GM23338 (cell line): ENCODE data around the gene SYCN. TPM values are rescaled to one million over a fixed set of nuclear protein-coding genes. Genes with fewer than 3 reads are reported as not detected.

ENCODE experiments used
- ATAC-seq: fragments of 200-7000 bp; cut with Tn5 transposase; 3 replicates; pipeline ENCODE4 v1.9.1; 2020
- DNase-seq: peaks from one replicate; pipeline ENCODE4 v3.0.0-alpha.2; 2015; ENCODE audit warnings: low spot score
- H2AFZ ChIP-seq: fragments of 200-600 bp; sonication (generic); 2 replicates; pipeline ENCODE4 v1.8.0; 2016; ENCODE audit warnings: antibody characterized with exemption, mild to moderate bottlenecking, moderate library complexity
- H3F3A ChIP-seq: fragments of 200-600 bp; sonication (generic); replicated peaks from 2 replicates; pipeline ENCODE4 v1.8.0; 2017; ENCODE audit warnings: antibody characterized with exemption, mixed run types, low read depth
- H3K27ac ChIP-seq: fragments of 200-600 bp; sonication (generic); 2 replicates; pipeline ENCODE4 v1.6.1; 2016; ENCODE audit warnings: low read depth
- H3K27me3 ChIP-seq: fragments of 200-600 bp; sonication (generic); 2 replicates; pipeline ENCODE4 v1.8.0; 2016; ENCODE audit warnings: mild to moderate bottlenecking, mixed run types, moderate library complexity; ENCODE audit not compliant: insufficient read depth
- H3K36me3 ChIP-seq: fragments of 200-600 bp; sonication (generic); 2 replicates; pipeline ENCODE4 v1.8.0; 2016; ENCODE audit warnings: mild to moderate bottlenecking; ENCODE audit not compliant: insufficient read depth
- H3K4me1 ChIP-seq: fragments of 200-600 bp; sonication (generic); 2 replicates; pipeline ENCODE4 v1.8.0; 2016; ENCODE audit warnings: mild to moderate bottlenecking, moderate library complexity; ENCODE audit not compliant: insufficient read depth
- H3K4me2 ChIP-seq: fragments of 200-600 bp; sonication (generic); 2 replicates; pipeline ENCODE4 v1.7.1; 2017; ENCODE audit warnings: mixed run types
- H3K4me3 ChIP-seq: fragments of 200-600 bp; sonication (generic); 2 replicates; pipeline ENCODE4 v1.6.1; 2016; ENCODE audit warnings: mixed run types
- H3K79me2 ChIP-seq: fragments of 200-600 bp; sonication (generic); replicated peaks from 2 replicates; pipeline ENCODE4 v1.8.0; 2017; ENCODE audit warnings: mild to moderate bottlenecking; ENCODE audit not compliant: insufficient read depth
- H3K9me2 ChIP-seq: fragments of 200-600 bp; sonication (generic); 2 replicates; pipeline ENCODE4 v1.8.0; 2017; ENCODE audit not compliant: insufficient read depth
- H4K20me1 ChIP-seq: fragments of 200-600 bp; sonication (generic); replicated peaks from 2 replicates; pipeline ENCODE4 v1.8.0; 2017; ENCODE audit warnings: mild to moderate bottlenecking; ENCODE audit not compliant: insufficient read depth
- H3K27ac Mint-ChIP-seq: 2 replicates; pipeline ENCODE4 v1.8.0; 2020; ENCODE audit warnings: inconsistent platforms, mild to moderate bottlenecking, moderate library complexity, mixed read lengths
- H3K27me3 Mint-ChIP-seq: 3 replicates; pipeline ENCODE4 v1.8.0; 2022; ENCODE audit warnings: low read depth, mild to moderate bottlenecking, moderate library complexity, mixed read lengths, inconsistent platforms; ENCODE audit not compliant: insufficient read depth, poor library complexity
- H3K36me3 Mint-ChIP-seq: 3 replicates; pipeline ENCODE4 v1.8.0; 2021; ENCODE audit warnings: low read depth, mild to moderate bottlenecking, inconsistent platforms, moderate library complexity, mixed read lengths
- H3K4me1 Mint-ChIP-seq: 3 replicates; pipeline ENCODE4 v1.8.0; 2020; ENCODE audit warnings: mild to moderate bottlenecking, inconsistent platforms, mixed read lengths
- H3K4me3 Mint-ChIP-seq: 3 replicates; pipeline ENCODE4 v1.8.0; 2021; ENCODE audit warnings: moderate library complexity, mild to moderate bottlenecking, inconsistent platforms, mixed read lengths
- H3K9me3 Mint-ChIP-seq: 3 replicates; pipeline ENCODE4 v1.8.0; 2020; ENCODE audit warnings: moderate library complexity, mild to moderate bottlenecking, inconsistent platforms, mixed read lengths
- EZH2 ChIP-seq: fragments of 200-600 bp; sonication (generic); IDR thresholded peaks from one replicate; pipeline ENCODE4 v1.8.0; 2017; ENCODE audit warnings: antibody characterized with exemption, mild to moderate bottlenecking, low read depth; ENCODE audit not compliant: unreplicated experiment
- NANOG ChIP-seq: IDR thresholded peaks from 2 replicates; pipeline ENCODE4 v1.6.1; 2016; ENCODE audit warnings: antibody characterized with exemption, borderline replicate concordance
- POLR2AphosphoS5 ChIP-seq: IDR thresholded peaks from 2 replicates; pipeline ENCODE4 v1.6.1; 2016; ENCODE audit warnings: antibody characterized with exemption, low read depth
- REST ChIP-seq: IDR thresholded peaks from one replicate; pipeline ENCODE4 v1.6.1; 2018; ENCODE audit warnings: antibody characterized with exemption; ENCODE audit not compliant: unreplicated experiment
- STAT1 ChIP-seq: IDR thresholded peaks from one replicate; pipeline ENCODE4 v1.6.1; 2016; ENCODE audit warnings: antibody characterized with exemption; ENCODE audit not compliant: unreplicated experiment
- polyA plus RNA-seq: library from polyadenylated mRNA; unstranded; fragments of >200 nt; fragmentation: Nextera tagmentation; extraction: Ambion mirVana; gene quantifications from 2 replicates; pipeline ENCODE4 v1.2.1, GENCODE V29; 2016
- total RNA-seq: library from RNA; depleted of rRNA; stranded (reverse); fragments of >200 nt; shearing (Covaris generic); gene quantifications from 2 replicates; pipeline ENCODE4 v1.2.3, GENCODE V29; 2014
- TF ChIP-seq, protein P1 (sequence below), 2 experiments: fragments of 200-600 bp in 1 of 2; sonication (generic) in 1 of 2; conservative IDR thresholded peaks; 2 replicates each; pipeline versions ENCODE4 v1.5.1 to v1.6.1; 2016 to 2017; ENCODE audit warnings: antibody characterized with exemption in 2 of 2, low read depth in 2 of 2, mild to moderate bottlenecking in 2 of 2, moderate library complexity in 1 of 2

The SYCN gene
- total and polyA plus RNA-seq, 2 experiments from 2014 or later = not detected

DNA sequence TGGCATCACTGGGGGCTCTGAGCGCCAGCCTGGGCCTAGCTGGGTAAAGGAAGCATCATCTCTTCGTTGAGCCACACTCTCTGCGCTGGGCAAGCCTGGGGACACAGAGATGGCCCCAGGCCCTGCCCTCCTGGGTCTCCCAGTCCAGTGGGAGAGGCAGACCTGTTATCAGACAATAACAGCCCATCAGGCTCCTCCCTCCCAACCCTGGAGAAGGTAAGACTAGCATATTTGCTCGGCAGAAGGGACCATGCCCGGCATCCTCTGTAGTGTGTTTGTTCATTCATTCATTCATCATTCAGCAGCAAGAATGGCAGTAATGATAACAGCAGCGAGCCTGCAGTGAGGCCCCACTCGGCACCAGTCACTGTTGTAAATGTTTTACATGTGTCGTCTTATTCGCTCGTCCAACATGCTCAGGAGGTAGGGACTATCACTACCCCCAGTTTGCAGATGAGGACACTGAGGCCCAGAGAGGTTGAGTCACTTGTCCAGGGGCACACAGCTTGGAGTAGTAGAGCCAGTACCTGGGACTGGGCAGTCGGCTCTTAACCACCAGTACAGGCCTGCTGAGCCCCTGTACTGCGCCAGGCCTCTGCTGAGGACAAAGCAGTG lies 45.3 kb downstream of the SYCN start (continued):
- TF ChIP-seq REST = no peak
- TF ChIP-seq STAT1 = no peak

DNA sequence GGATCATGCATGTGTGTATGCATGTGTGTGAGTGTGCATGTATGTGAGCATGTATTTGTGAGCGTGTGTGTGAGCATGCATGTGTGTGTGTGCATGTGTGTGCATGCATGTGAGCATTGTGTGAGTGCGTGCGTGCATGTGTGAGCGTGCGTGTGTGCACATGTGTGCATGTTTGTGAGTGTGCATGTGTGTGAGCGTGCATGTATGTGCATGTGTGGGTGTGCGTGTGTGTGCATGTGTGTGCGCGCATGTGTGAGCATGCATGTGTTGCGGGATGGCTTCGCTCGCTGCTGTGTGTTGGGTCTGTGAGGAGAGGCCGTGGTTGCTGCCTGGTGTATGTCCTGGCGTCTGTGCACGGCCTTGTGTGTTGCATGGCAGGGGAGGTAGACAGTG lies 46.1 kb downstream of the SYCN start:
- Histone ChIP-seq H3K27ac (no peak overlapping the region), H3K4me1 (peaks cover 17% of the 10 kb centered on the region), H4K20me1 (peaks cover 5% of the 10 kb centered on the region; the same call in 1 of the 2 replicates), H3F3A (no peaks in the 10 kb centered on the region), H3K4me3 (no peak overlapping the region), H3K36me3 (no peaks in the 10 kb centered on the region), H3K27me3 (no peaks in the 10 kb centered on the region), H3K4me2 (no peak overlapping the region), H3K9me2 (no peaks in the 10 kb centered on the region), H2AFZ (no peak overlapping the region), H3K79me2 (peaks cover 38% of the 10 kb centered on the region)
- H3K36me3 Mint-ChIP-seq = no peaks in the 10 kb centered on the region; the same call in 1 of the 3 replicates
- H3K27me3 Mint-ChIP-seq = peaks cover 11% of the 10 kb centered on the region
- DNase-seq = no peak
- TF ChIP-seq EZH2 (no peak), NANOG (no peak), POLR2AphosphoS5 (no peak), REST (no peak)
- TF ChIP-seq, protein P1, sequence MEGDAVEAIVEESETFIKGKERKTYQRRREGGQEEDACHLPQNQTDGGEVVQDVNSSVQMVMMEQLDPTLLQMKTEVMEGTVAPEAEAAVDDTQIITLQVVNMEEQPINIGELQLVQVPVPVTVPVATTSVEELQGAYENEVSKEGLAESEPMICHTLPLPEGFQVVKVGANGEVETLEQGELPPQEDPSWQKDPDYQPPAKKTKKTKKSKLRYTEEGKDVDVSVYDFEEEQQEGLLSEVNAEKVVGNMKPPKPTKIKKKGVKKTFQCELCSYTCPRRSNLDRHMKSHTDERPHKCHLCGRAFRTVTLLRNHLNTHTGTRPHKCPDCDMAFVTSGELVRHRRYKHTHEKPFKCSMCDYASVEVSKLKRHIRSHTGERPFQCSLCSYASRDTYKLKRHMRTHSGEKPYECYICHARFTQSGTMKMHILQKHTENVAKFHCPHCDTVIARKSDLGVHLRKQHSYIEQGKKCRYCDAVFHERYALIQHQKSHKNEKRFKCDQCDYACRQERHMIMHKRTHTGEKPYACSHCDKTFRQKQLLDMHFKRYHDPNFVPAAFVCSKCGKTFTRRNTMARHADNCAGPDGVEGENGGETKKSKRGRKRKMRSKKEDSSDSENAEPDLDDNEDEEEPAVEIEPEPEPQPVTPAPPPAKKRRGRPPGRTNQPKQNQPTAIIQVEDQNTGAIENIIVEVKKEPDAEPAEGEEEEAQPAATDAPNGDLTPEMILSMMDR (conservative IDR thresholded peaks at IDR 0.05; ENCODE audit: low read depth in 2 of 2) = no peak
- ATAC-seq = no peak
- no peaks in the 10 kb centered on the region; the same call in 1 of the 3 replicates for H3K9me3 Mint-ChIP-seq
- H3K4me3 Mint-ChIP-seq = no peak overlapping the region
- H3K27ac Mint-ChIP-seq = peak overlapping the region; percentile 30; the same call in 1 of the 2 replicates
- H3K4me1 Mint-ChIP-seq = peaks cover 47% of the 10 kb centered on the region
